ENCODE results near the gene CDK6.

DNA sequence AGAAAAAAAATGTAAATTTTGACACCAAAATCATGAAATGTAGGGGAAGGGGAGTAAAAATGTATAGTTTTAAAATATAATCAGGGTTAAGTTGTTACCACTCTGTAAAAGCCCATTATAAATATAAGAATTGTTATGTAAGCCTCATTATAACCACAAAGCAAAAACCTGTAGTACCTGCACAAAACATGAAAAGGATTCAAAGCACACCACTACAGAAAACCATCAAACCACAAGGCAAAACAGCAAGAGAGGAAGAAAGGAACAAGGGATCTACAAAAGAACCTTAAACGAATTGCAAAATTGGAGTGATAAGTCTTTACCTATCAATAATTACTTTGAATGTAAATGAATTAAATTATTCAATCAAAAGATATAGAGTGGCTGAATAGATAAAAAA lies 41.0 kb upstream of the CDK6 start:
- TF ChIP-seq, protein P1, sequence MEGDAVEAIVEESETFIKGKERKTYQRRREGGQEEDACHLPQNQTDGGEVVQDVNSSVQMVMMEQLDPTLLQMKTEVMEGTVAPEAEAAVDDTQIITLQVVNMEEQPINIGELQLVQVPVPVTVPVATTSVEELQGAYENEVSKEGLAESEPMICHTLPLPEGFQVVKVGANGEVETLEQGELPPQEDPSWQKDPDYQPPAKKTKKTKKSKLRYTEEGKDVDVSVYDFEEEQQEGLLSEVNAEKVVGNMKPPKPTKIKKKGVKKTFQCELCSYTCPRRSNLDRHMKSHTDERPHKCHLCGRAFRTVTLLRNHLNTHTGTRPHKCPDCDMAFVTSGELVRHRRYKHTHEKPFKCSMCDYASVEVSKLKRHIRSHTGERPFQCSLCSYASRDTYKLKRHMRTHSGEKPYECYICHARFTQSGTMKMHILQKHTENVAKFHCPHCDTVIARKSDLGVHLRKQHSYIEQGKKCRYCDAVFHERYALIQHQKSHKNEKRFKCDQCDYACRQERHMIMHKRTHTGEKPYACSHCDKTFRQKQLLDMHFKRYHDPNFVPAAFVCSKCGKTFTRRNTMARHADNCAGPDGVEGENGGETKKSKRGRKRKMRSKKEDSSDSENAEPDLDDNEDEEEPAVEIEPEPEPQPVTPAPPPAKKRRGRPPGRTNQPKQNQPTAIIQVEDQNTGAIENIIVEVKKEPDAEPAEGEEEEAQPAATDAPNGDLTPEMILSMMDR (conservative IDR thresholded peaks at IDR 0.05; ENCODE audit: low read depth, low read length) = no peak
- TF ChIP-seq EZH2 (IDR thresholded peaks at IDR 0.05; ENCODE audit: low read length, unreplicated experiment) (no peak), EZH2phosphoT487 (IDR thresholded peaks at IDR 0.05; ENCODE audit: borderline replicate concordance, low read length) (no peak)
